Measurements from ENCODE around the gene PTPN9. TPM values are rescaled to one million over a fixed set of nuclear protein-coding genes. Genes with fewer than 3 reads are reported as not detected.
"Not testable (repeated sequence)": the region's sequence is repeated elsewhere in the genome, so short reads cannot be mapped to it uniquely, and the experiment has no call there.

The PTPN9 gene
- total and polyA plus RNA-seq, 2 donors, result 22.6 to 26.6 TPM

GRCh38 chr15:75596703-75597345, 17.7 kb upstream of the PTPN9 start:
- Histone ChIP-seq H3K4me1 (ENCODE audit: insufficient read depth) (peaks cover 1% of the 10 kb centered on the region), H3K36me3 (ENCODE audit: insufficient read depth) (no peaks in the 10 kb centered on the region), H3K4me3 (ENCODE audit: low read depth, low read length) (no peak overlapping the region), H3K27ac (ENCODE audit: low read depth) (no peak overlapping the region)
- 96% methylated on average over 3 of the region's 3 CpGs for WGBS
- no peak for DNase-seq (ENCODE audit: extremely low spot score)

GRCh38 chr15:75594276-75594675, 15.2 kb upstream of the PTPN9 start:
- 82% methylated on average over 9 of the region's 9 CpGs for whole genome bisulfite sequencing
- Histone ChIP-seq H3K4me3 (ENCODE audit: low read depth, low read length) (no peak overlapping the region), H3K27ac (ENCODE audit: low read depth) (no peak overlapping the region), H3K36me3 (ENCODE audit: insufficient read depth) (no peaks in the 10 kb centered on the region), H3K4me1 (ENCODE audit: insufficient read depth) (peaks cover 1% of the 10 kb centered on the region)
- no peak for DNase-seq (ENCODE audit: extremely low spot score)

DNA sequence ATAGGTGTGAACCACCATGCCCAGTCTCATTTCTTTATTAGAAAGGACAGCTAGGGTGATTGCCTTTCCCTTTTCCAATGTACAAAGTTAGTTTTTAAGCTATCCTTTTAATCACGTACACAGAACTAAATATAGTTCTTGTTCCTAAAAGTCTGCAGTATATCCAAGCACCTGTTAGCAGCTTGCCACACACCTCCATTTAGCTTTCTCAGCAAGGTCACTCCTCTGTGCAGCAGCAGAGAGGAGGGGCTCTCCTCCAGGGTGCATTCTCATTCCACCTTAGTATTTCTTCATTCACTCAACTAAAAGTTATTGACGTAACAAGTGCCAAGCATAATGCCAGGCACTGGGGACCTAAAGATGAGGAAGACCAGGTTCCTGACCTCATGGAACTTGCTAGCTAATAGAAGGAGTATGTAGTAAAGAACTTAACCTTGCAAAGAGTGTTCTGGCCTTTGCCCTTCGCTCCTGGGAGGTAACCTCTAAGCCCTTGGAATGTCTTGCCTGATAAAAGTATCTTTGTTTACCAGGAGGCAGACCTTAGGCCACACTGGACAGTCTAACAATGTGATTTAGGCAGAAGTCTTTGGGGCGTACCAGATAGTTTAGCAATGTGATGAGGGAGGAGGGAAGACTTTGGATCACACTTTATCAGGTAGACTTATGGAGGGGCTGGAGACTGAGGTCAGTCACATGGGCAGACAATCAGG, 12.7 kb upstream of the PTPN9 start:
- no peak for DNase-seq (ENCODE audit: extremely low spot score)
- Histone ChIP-seq H3K36me3 (ENCODE audit: insufficient read depth) (no peaks in the 10 kb centered on the region), H3K4me3 (ENCODE audit: low read depth, low read length) (no peak overlapping the region), H3K4me1 (ENCODE audit: insufficient read depth) (no peaks in the 10 kb centered on the region), H3K27ac (ENCODE audit: low read depth) (no peak overlapping the region)
- 90% methylated on average over 4 of the region's 4 CpGs for WGBS

DNA sequence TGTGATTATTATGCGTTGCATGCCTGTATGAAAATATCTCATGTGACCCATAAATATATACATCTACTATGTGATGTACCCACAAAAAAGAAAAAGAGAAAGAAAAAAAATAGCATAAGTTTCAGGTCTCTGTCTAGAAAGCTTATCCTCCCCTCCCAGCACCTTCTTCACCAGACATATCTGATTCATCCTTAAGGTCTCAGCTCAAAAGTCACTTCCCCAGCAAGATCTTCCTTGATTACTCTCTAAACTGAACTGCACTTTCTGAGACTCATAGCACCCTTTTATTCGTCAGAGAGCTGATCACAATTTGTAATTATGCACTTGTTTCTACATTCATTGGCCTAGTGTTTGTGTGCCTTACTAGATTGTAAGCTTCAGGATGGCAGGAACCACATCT, 11.1 kb upstream of the PTPN9 start:
- 91% methylated on average over 2 of the region's 2 CpGs for WGBS
- no peak overlapping the region for H3K27ac ChIP-seq (ENCODE audit: low read depth)
- no peaks in the 10 kb centered on the region for H3K36me3 ChIP-seq (ENCODE audit: insufficient read depth)
- no peak overlapping the region for H3K4me3 ChIP-seq (ENCODE audit: low read depth, low read length)
- no peak for DNase-seq (ENCODE audit: extremely low spot score)
- no peaks in the 10 kb centered on the region for H3K4me1 ChIP-seq (ENCODE audit: insufficient read depth)

GRCh38 chr15:75589071-75589470, 10.0 kb upstream of the PTPN9 start:
- H3K36me3 ChIP-seq (ENCODE audit: insufficient read depth), result no peaks in the 10 kb centered on the region

GRCh38 chr15:75586422-75586821, 7.3 kb upstream of the PTPN9 start:
- H3K4me3 ChIP-seq (ENCODE audit: low read depth, low read length); H3K36me3 ChIP-seq (ENCODE audit: insufficient read depth); H3K27ac ChIP-seq (ENCODE audit: low read depth); H3K4me1 ChIP-seq (ENCODE audit: insufficient read depth); DNase-seq (ENCODE audit: extremely low spot score): not testable (repeated sequence)
- WGBS, result 96% methylated on average over 5 of the region's 5 CpGs

More at GRCh38 chr15:75589071-75589470, 10.0 kb upstream of the PTPN9 start:
- no peak overlapping the region for H3K4me3 ChIP-seq (ENCODE audit: low read depth, low read length)
- WGBS, result 96% methylated on average over 5 of the region's 5 CpGs
- H3K27ac ChIP-seq (ENCODE audit: low read depth), result no peak overlapping the region
- H3K4me1 ChIP-seq (ENCODE audit: insufficient read depth), result no peaks in the 10 kb centered on the region
- DNase-seq (ENCODE audit: extremely low spot score), result no peak

GRCh38 chr15:75584121-75584520, 5.0 kb upstream of the PTPN9 start:
- no peak overlapping the region for H3K27ac ChIP-seq (ENCODE audit: low read depth)
- H3K36me3 ChIP-seq (ENCODE audit: insufficient read depth), result no peaks in the 10 kb centered on the region
- H3K4me3 ChIP-seq (ENCODE audit: low read depth, low read length), result no peak overlapping the region
- DNase-seq (ENCODE audit: extremely low spot score), result no peak
- WGBS, result 46% methylated on average over 4 of the region's 4 CpGs
- H3K4me1 ChIP-seq (ENCODE audit: insufficient read depth), result no peaks in the 10 kb centered on the region

GRCh38 chr15:75583701-75584100, 4.6 kb upstream of the PTPN9 start:
- H3K4me1 ChIP-seq (ENCODE audit: insufficient read depth), result no peaks in the 10 kb centered on the region
- H3K36me3 ChIP-seq (ENCODE audit: insufficient read depth), result no peaks in the 10 kb centered on the region
- WGBS, result 55% methylated on average over 5 of the region's 5 CpGs
- H3K27ac ChIP-seq (ENCODE audit: low read depth), result no peak overlapping the region
- DNase-seq (ENCODE audit: extremely low spot score), result no peak
- H3K4me3 ChIP-seq (ENCODE audit: low read depth, low read length), result no peak overlapping the region

- DNase-seq (ENCODE audit: extremely low spot score); H3K4me3 ChIP-seq (ENCODE audit: low read depth, low read length); H3K4me1 ChIP-seq (ENCODE audit: insufficient read depth); H3K36me3 ChIP-seq (ENCODE audit: insufficient read depth); H3K27ac ChIP-seq (ENCODE audit: low read depth): not testable (repeated sequence)
- 94% methylated on average over 5 of the region's 5 CpGs for WGBS
Observed at GRCh38 chr15:75582943-75583342, 3.8 kb upstream of the PTPN9 start.

- peak overlapping the region; percentile 95 for H3K4me3 ChIP-seq (ENCODE audit: low read depth, low read length)
- under 1% methylated on average over 77 of the region's 77 CpGs for WGBS
- H3K36me3 ChIP-seq (ENCODE audit: insufficient read depth), result no peaks in the 10 kb centered on the region
- H3K27ac ChIP-seq (ENCODE audit: low read depth), result peak overlapping the region; percentile 93
- H3K4me1 ChIP-seq (ENCODE audit: insufficient read depth), result no peaks in the 10 kb centered on the region
- DNase-seq (ENCODE audit: extremely low spot score), result no peak
Observed at GRCh38 chr15:75578173-75578947, 755 bp downstream of the PTPN9 start.

GRCh38 chr15:75577401-75578172, 1.5 kb downstream of the PTPN9 start:
- 3% methylated on average over 13 of the region's 13 CpGs for WGBS
- no peak for DNase-seq (ENCODE audit: extremely low spot score)
- Histone ChIP-seq H3K36me3 (ENCODE audit: insufficient read depth) (no peaks in the 10 kb centered on the region), H3K27ac (ENCODE audit: low read depth) (peak overlapping the region; percentile 2), H3K4me1 (ENCODE audit: insufficient read depth) (no peaks in the 10 kb centered on the region), H3K4me3 (ENCODE audit: low read depth, low read length) (peak overlapping the region; percentile 95)

- Histone ChIP-seq H3K4me1 (ENCODE audit: insufficient read depth) (no peaks in the 10 kb centered on the region), H3K36me3 (ENCODE audit: insufficient read depth) (no peaks in the 10 kb centered on the region), H3K4me3 (ENCODE audit: low read depth, low read length) (no peak overlapping the region), H3K27ac (ENCODE audit: low read depth) (no peak overlapping the region)
- WGBS, result 97% methylated on average over 5 of the region's 5 CpGs
- no peak for DNase-seq (ENCODE audit: extremely low spot score)
Observed at GRCh38 chr15:75573648-75574384, 5.3 kb downstream of the PTPN9 start.

Data from urinary bladder (tissue), 4 donors.